Erythroblast (primary cell): ENCODE data around the gene GBP2.
"Not testable (repeated sequence)": the region's sequence is repeated elsewhere in the genome, so short reads cannot be mapped to it uniquely, and the experiment has no call there.

Experiments used
- DNase-seq, 2 experiments: peaks; one replicate each; lab custom pipeline; 2025; lab: John Stamatoyannopoulos, UW
- GATA1 ChIP-seq: IDR thresholded peaks from 2 replicates; pipeline ENCODE4 v1.6.1; 2011; ENCODE audit warnings: low read depth, mild to moderate bottlenecking, control low read depth, low read length, moderate library complexity
- POLR2A ChIP-seq: IDR thresholded peaks from 2 replicates; pipeline ENCODE4 v1.6.1; 2011; ENCODE audit warnings: mild to moderate bottlenecking, low read length

The GBP2 gene

GRCh38 chr1:89147678-89148658 is 22.1 kb upstream of the GBP2 start:
- DNase-seq = no peak
- no peak for TF ChIP-seq POLR2A
- TF ChIP-seq GATA1 = no peak

GRCh38 chr1:89146721-89147120 is 20.8 kb upstream of the GBP2 start:
- no peak for TF ChIP-seq POLR2A
- TF ChIP-seq GATA1 = no peak
- no peak for DNase-seq

- TF ChIP-seq GATA1 = no peak
- no peak for DNase-seq
These were observed 17.6 kb upstream of the GBP2 start for GRCh38 chr1:89143484-89143883.

GRCh38 chr1:89142160-89142559 is 16.2 kb upstream of the GBP2 start:
- no peak for DNase-seq
- TF ChIP-seq POLR2A (no peak), GATA1 (no peak)

GRCh38 chr1:89133747-89134146 is 7.8 kb upstream of the GBP2 start:
- TF ChIP-seq GATA1 (no peak), POLR2A (no peak)
- DNase-seq = no peak

- DNase-seq = no peak
- no peak for TF ChIP-seq POLR2A
- no peak for TF ChIP-seq GATA1
These were observed 4.8 kb upstream of the GBP2 start for GRCh38 chr1:89130716-89131115.

GRCh38 chr1:89129911-89130310 is 4.0 kb upstream of the GBP2 start:
- TF ChIP-seq POLR2A (no peak), GATA1 (no peak)
- no peak for DNase-seq

- DNase-seq = not testable (repeated sequence)
These were observed 2.1 kb upstream of the GBP2 start for GRCh38 chr1:89128003-89128458.

GRCh38 chr1:89126602-89127565 is 970 bp upstream of the GBP2 start:
- peak in 1 of 2 experiments; percentile 22 for DNase-seq

GRCh38 chr1:89125240-89125912 is 538 bp downstream of the GBP2 start:
- TF ChIP-seq POLR2A (no peak), GATA1 (no peak)

GRCh38 chr1:89121641-89122040 is 4.3 kb downstream of the GBP2 start:
- TF ChIP-seq POLR2A (no peak), GATA1 (no peak)
- peak in 1 of 2 experiments; percentile 11 for DNase-seq

More at GRCh38 chr1:89125240-89125912, 538 bp downstream of the GBP2 start:
- DNase-seq = peak in 1 of 2 experiments; percentile 30

- DNase-seq = no peak
- no peak for TF ChIP-seq GATA1
- no peak for TF ChIP-seq POLR2A
These were observed 11.3 kb downstream of the GBP2 start for GRCh38 chr1:89114662-89115061.

GRCh38 chr1:89112871-89113613 is 12.9 kb downstream of the GBP2 start:
- TF ChIP-seq GATA1 (no peak), POLR2A (no peak)
- peak in 1 of 2 experiments; percentile 9 for DNase-seq
